SK-N-SH (cell line): Measurements from ENCODE around the gene NTM. TPM values are rescaled to one million over a fixed set of nuclear protein-coding genes. Genes with fewer than 3 reads are reported as not detected.

Experiments used
- CTCF ChIA-PET: fragments of 300-600, 350-600 bp; formaldehyde crosslinking; extraction: SDS; loops from one replicate; lab custom pipeline; 2021; lab: Yijun Ruan, JAX
- POLR2A ChIA-PET: fragments of 350-600 bp; sonication (Branson Sonifier 250); formaldehyde crosslinking; extraction: SDS; loops from one replicate; lab custom pipeline; 2020; ENCODE audit warnings: antibody characterized with exemption, inconsistent platforms; lab: Yijun Ruan, JAX
- DNase-seq: peaks from one replicate; pipeline ENCODE4 v3.0.0; 2012
- H2AFZ ChIP-seq: fragments of 200-600 bp; sonication (generic); 2 replicates; pipeline ENCODE4 v1.8.1; 2016; ENCODE audit warnings: antibody characterized with exemption, mild to moderate bottlenecking, low read depth
- H3F3A ChIP-seq: fragments of 200-600 bp; sonication (generic); replicated peaks from 2 replicates; pipeline ENCODE3; 2016; ENCODE audit warnings: antibody characterized with exemption, mild to moderate bottlenecking; ENCODE audit not compliant: insufficient read depth
- H3K27ac ChIP-seq, 2 experiments: fragments of 200-500 bp in 1 of 2; fragments of 200-600 bp in 1 of 2; sonication (Bioruptor generic) in 1 of 2; sonication (generic), shearing (Covaris generic) in 1 of 2; 2 replicates each; pipeline versions ENCODE4 v1.5.1 to v1.6.1; 2014 to 2016; ENCODE audit warnings: low read depth in 2 of 2, inconsistent platforms in 1 of 2, low read length in 1 of 2, mild to moderate bottlenecking in 1 of 2, mixed read lengths in 1 of 2
- H3K27me3 ChIP-seq: fragments of 200-600 bp; sonication (generic), shearing (Covaris generic); 2 replicates; pipeline ENCODE4 v1.6.1; 2016; ENCODE audit warnings: mixed run types; ENCODE audit not compliant: insufficient read depth
- H3K36me3 ChIP-seq, 2 experiments: fragments of 200-500 bp in 1 of 2; fragments of 200-600 bp in 1 of 2; sonication (Bioruptor generic) in 1 of 2; sonication (generic) in 1 of 2; replicated peaks in 1 of 2; 2 replicates each; pipeline versions ENCODE3 to v1.5.1; 2014 to 2016; ENCODE audit warnings: low read length in 1 of 2, mild to moderate bottlenecking in 1 of 2; ENCODE audit not compliant: insufficient read depth in 2 of 2, control insufficient read depth in 1 of 2
- H3K4me1 ChIP-seq, 2 experiments: fragments of 200-500 bp in 1 of 2; fragments of 200-600 bp in 1 of 2; sonication (Bioruptor generic) in 1 of 2; sonication (generic), shearing (Covaris generic) in 1 of 2; 2 replicates each; pipeline versions ENCODE4 v1.5.1 to v1.6.1; 2014 to 2016; ENCODE audit warnings: low read depth in 1 of 2, low read length in 1 of 2, mixed run types in 1 of 2; ENCODE audit not compliant: insufficient read depth in 2 of 2, control insufficient read depth in 1 of 2
- H3K4me2 ChIP-seq: fragments of 200-600 bp; sonication (generic), shearing (Covaris generic); 2 replicates; pipeline ENCODE4 v1.6.1; 2017; ENCODE audit warnings: mixed run types
- H3K4me3 ChIP-seq, 2 experiments: fragments of 200-500 bp in 1 of 2; fragments of 200-600 bp in 1 of 2; sonication (Bioruptor generic) in 1 of 2; sonication (generic), shearing (Covaris generic) in 1 of 2; 2 replicates each; pipeline versions ENCODE4 v1.5.1 to v1.8.1; 2014 to 2016; ENCODE audit warnings: low read depth in 2 of 2, inconsistent platforms in 1 of 2, low read length in 1 of 2, mild to moderate bottlenecking in 1 of 2, mixed read lengths in 1 of 2, moderate library complexity in 1 of 2
- H3K79me2 ChIP-seq: fragments of 200-600 bp; sonication (generic); 2 replicates; pipeline ENCODE4 v1.8.1; 2017; ENCODE audit warnings: mild to moderate bottlenecking; ENCODE audit not compliant: insufficient read depth
- H3K9ac ChIP-seq: fragments of 200-600 bp; sonication (generic); 2 replicates; pipeline ENCODE4 v1.6.1; 2017; ENCODE audit warnings: mixed run types
- H3K9me2 ChIP-seq: fragments of 200-600 bp; sonication (generic); 2 replicates; pipeline ENCODE4 v1.6.1; 2017; ENCODE audit warnings: mixed run types
- H3K9me3 ChIP-seq: fragments of 200-600 bp; sonication (generic); 2 replicates; pipeline ENCODE4 v1.6.1; 2017; ENCODE audit warnings: mixed run types, mild to moderate bottlenecking, moderate library complexity
- H4K20me1 ChIP-seq: fragments of 200-600 bp; sonication (generic); 2 replicates; pipeline ENCODE4 v1.6.1; 2017; ENCODE audit warnings: mild to moderate bottlenecking, mixed run types; ENCODE audit not compliant: insufficient read depth
- CHD2 ChIP-seq: fragments of 150-350 bp; IDR thresholded peaks from 2 replicates; pipeline ENCODE4 v1.6.1; 2018; ENCODE audit warnings: low read length; ENCODE audit not compliant: partially characterized antibody
- EP300 ChIP-seq, 2 experiments: IDR thresholded peaks; 2 replicates each; pipeline versions ENCODE4 v1.4.0 to v1.6.1; 2012; ENCODE audit warnings: borderline replicate concordance in 1 of 2, low read depth in 1 of 2, low read length in 1 of 2
- FOSL2 ChIP-seq: IDR thresholded peaks from 2 replicates; pipeline ENCODE4 v1.4.0; 2012; ENCODE audit warnings: low read depth, mild to moderate bottlenecking, moderate library complexity, borderline replicate concordance
- FOXM1 ChIP-seq: IDR thresholded peaks from 2 replicates; pipeline ENCODE4 v1.4.0; 2012; ENCODE audit warnings: low read depth, mild to moderate bottlenecking
- NRF1 ChIP-seq: IDR thresholded peaks from 2 replicates; pipeline ENCODE4 v1.6.1; 2012; ENCODE audit warnings: low read depth, mild to moderate bottlenecking, low read length
- RFX5 ChIP-seq: IDR thresholded peaks from 2 replicates; pipeline ENCODE4 v1.6.1; 2012; ENCODE audit warnings: mild to moderate bottlenecking, improper control_type of control experiment, low read length
- TCF12 ChIP-seq: IDR thresholded peaks from 2 replicates; pipeline ENCODE4 v1.4.0; 2012
- TEAD4 ChIP-seq: IDR thresholded peaks from 2 replicates; pipeline ENCODE4 v1.4.0; 2012; ENCODE audit warnings: mild to moderate bottlenecking, borderline replicate concordance; ENCODE audit not compliant: insufficient read depth
- YY1 ChIP-seq: IDR thresholded peaks from 2 replicates; pipeline ENCODE4 v1.4.0; 2012; ENCODE audit warnings: low read depth, mild to moderate bottlenecking
- WGBS: methylation state at CpG from one replicate; pipeline ENCODE4 v1.1.6; 2017; ENCODE audit warnings: low lambda C conversion rate; 5-methylcytosine and 5-hydroxymethylcytosine counted together
- polyA plus RNA-seq, 3 experiments: library from polyadenylated mRNA; depleted of rRNA; stranded (reverse); fragments of >200 nt; gene quantifications; 2 replicates each; pipeline ENCODE4 v1.2.3, GENCODE V29; 2012
- TF ChIP-seq, protein P1 (sequence below): IDR thresholded peaks from 2 replicates; pipeline ENCODE4 v1.4.0; 2012; ENCODE audit warnings: low read depth, borderline replicate concordance
- TF ChIP-seq, protein P2 (sequence below): IDR thresholded peaks from 2 replicates; pipeline ENCODE4 v1.4.0; 2012; ENCODE audit warnings: low read depth
- TF ChIP-seq, protein P3 (sequence below): fragments of 200-600 bp; sonication (generic); IDR thresholded peaks from 2 replicates; pipeline ENCODE4 v1.6.1; 2017; ENCODE audit warnings: antibody characterized with exemption, mild to moderate bottlenecking, moderate library complexity
- TF ChIP-seq, protein P4 (sequence below): IDR thresholded peaks from 2 replicates; pipeline ENCODE4; 2012

NTM gene
- polyA plus RNA-seq, 1 of the 3 experiments (the other 2 are of a cell fraction), result 20.0 TPM

DNA sequence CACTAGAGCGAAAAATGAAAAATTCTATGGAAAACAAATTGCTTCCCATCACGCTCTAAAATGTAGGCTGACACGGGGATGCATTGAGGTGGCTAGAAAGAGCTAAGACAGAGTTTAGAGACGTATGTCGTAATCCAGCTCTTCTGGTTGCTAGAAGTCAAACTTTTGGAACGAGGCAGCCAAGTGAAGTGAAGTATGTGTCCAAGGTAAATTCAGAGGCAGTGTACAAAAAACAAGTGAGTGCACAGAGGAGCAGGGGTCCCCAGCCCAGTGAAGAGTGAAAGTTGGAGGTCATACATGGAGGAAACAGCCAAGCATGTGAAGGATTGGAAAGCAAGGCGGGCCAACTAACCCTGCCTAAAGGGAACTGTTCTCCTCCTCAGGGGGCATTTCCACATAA is 528.5 kb downstream of the NTM start:
- peaks cover 29% of the 10 kb centered on the region for H3F3A ChIP-seq
- no peaks in the 10 kb centered on the region for H4K20me1 ChIP-seq
- peaks cover 6 to 36% of the 10 kb centered on the region in 2 experiments for H3K4me1 ChIP-seq
- CTCF ChIA-PET, result no interaction called here
- H3K79me2 ChIP-seq, result no peaks in the 10 kb centered on the region
- H3K36me3 ChIP-seq, result no peaks in the 10 kb centered on the region
- no peak overlapping the region for H3K4me3 ChIP-seq
- H2AFZ ChIP-seq, result no peak overlapping the region
- no peaks in the 10 kb centered on the region for H3K9me3 ChIP-seq
- POLR2A ChIA-PET, result no interaction called here
- no peaks in the 10 kb centered on the region for H3K9me2 ChIP-seq
- H3K27me3 ChIP-seq, result no peaks in the 10 kb centered on the region
- peak overlapping the region in 1 of 2 experiments; percentile 80; a peak in 1 of 4 replicates for H3K27ac ChIP-seq
- no peak for DNase-seq
- TF ChIP-seq RFX5, result no peak
- TF ChIP-seq, protein P1, sequence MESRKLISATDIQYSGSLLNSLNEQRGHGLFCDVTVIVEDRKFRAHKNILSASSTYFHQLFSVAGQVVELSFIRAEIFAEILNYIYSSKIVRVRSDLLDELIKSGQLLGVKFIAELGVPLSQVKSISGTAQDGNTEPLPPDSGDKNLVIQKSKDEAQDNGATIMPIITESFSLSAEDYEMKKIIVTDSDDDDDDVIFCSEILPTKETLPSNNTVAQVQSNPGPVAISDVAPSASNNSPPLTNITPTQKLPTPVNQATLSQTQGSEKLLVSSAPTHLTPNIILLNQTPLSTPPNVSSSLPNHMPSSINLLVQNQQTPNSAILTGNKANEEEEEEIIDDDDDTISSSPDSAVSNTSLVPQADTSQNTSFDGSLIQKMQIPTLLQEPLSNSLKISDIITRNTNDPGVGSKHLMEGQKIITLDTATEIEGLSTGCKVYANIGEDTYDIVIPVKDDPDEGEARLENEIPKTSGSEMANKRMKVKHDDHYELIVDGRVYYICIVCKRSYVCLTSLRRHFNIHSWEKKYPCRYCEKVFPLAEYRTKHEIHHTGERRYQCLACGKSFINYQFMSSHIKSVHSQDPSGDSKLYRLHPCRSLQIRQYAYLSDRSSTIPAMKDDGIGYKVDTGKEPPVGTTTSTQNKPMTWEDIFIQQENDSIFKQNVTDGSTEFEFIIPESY, result no peak
- no peak for TF ChIP-seq EP300 (IDR thresholded peaks at IDR 0.05; ENCODE audit: borderline replicate concordance in 1 of 2, low read depth in 1 of 2, low read length in 1 of 2)
- TF ChIP-seq TEAD4, result no peak
- TF ChIP-seq FOXM1, result no peak
- TF ChIP-seq CHD2, result no peak
- no peak for TF ChIP-seq TCF12
- TF ChIP-seq, protein P2, sequence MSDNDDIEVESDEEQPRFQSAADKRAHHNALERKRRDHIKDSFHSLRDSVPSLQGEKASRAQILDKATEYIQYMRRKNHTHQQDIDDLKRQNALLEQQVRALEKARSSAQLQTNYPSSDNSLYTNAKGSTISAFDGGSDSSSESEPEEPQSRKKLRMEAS, result no peak
- TF ChIP-seq NRF1, result no peak
- TF ChIP-seq YY1, result no peak
- TF ChIP-seq, protein P3, sequence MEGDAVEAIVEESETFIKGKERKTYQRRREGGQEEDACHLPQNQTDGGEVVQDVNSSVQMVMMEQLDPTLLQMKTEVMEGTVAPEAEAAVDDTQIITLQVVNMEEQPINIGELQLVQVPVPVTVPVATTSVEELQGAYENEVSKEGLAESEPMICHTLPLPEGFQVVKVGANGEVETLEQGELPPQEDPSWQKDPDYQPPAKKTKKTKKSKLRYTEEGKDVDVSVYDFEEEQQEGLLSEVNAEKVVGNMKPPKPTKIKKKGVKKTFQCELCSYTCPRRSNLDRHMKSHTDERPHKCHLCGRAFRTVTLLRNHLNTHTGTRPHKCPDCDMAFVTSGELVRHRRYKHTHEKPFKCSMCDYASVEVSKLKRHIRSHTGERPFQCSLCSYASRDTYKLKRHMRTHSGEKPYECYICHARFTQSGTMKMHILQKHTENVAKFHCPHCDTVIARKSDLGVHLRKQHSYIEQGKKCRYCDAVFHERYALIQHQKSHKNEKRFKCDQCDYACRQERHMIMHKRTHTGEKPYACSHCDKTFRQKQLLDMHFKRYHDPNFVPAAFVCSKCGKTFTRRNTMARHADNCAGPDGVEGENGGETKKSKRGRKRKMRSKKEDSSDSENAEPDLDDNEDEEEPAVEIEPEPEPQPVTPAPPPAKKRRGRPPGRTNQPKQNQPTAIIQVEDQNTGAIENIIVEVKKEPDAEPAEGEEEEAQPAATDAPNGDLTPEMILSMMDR, result no peak
- TF ChIP-seq, protein P4, sequence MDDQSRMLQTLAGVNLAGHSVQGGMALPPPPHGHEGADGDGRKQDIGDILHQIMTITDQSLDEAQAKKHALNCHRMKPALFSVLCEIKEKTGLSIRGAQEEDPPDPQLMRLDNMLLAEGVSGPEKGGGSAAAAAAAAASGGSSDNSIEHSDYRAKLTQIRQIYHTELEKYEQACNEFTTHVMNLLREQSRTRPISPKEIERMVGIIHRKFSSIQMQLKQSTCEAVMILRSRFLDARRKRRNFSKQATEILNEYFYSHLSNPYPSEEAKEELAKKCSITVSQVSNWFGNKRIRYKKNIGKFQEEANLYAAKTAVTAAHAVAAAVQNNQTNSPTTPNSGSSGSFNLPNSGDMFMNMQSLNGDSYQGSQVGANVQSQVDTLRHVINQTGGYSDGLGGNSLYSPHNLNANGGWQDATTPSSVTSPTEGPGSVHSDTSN, result no peak
- no peak for TF ChIP-seq FOSL2
- 89% methylated on average over 7 of the region's 7 CpGs for WGBS
- no peak overlapping the region for H3K9ac ChIP-seq
- no peak overlapping the region for H3K4me2 ChIP-seq
